Activated T-cell treated with anti-CD3 and anti-CD28 coated beads for 24 hours (primary cell): ENCODE measurements around the gene KRT35.
"Not testable (repeated sequence)": the region's sequence is repeated elsewhere in the genome, so short reads cannot be mapped to it uniquely, and the experiment has no call there.

Experiments
- DNase-seq: peaks from one replicate; pipeline ENCODE4 v3.0.0-alpha.2; 2020; ENCODE audit warnings: low read depth

The KRT35 gene

GRCh38 chr17:41453066-41453465, 27.9 kb downstream of the KRT35 start:
- DNase-seq: no peak

GRCh38 chr17:41452281-41452680, 28.7 kb downstream of the KRT35 start:
- DNase-seq: no peak

- DNase-seq: no peak
These were observed 29.7 kb downstream of the KRT35 start for GRCh38 chr17:41451154-41451728.

- DNase-seq: no peak
These were observed 31.9 kb downstream of the KRT35 start for GRCh38 chr17:41449008-41449407.

GRCh38 chr17:41448506-41448905, 32.4 kb downstream of the KRT35 start:
- DNase-seq: no peak

- DNase-seq: no peak
These were observed 34.1 kb downstream of the KRT35 start for GRCh38 chr17:41446806-41447205.

GRCh38 chr17:41444640-41445039, 36.3 kb downstream of the KRT35 start:
- DNase-seq: no peak

- no peak for DNase-seq
These were observed 36.8 kb downstream of the KRT35 start for GRCh38 chr17:41444186-41444585.

GRCh38 chr17:41442739-41443138, 38.2 kb downstream of the KRT35 start:
- no peak for DNase-seq

- DNase-seq: no peak
These were observed 40.4 kb downstream of the KRT35 start, which contains the start of gene KRT38 for GRCh38 chr17:41440531-41441033. TSS of gene KRT38 (minus strand) at chr17:41440983. CDS start at chr17:41440921, 62 bp downstream.

GRCh38 chr17:41439375-41439774, 41.6 kb downstream of the KRT35 start:
- DNase-seq: no peak

- DNase-seq: no peak
These were observed 43.2 kb downstream of the KRT35 start for GRCh38 chr17:41437769-41438168.

- DNase-seq: no peak
These were observed 43.7 kb downstream of the KRT35 start for GRCh38 chr17:41437254-41437653.

- no peak for DNase-seq
These were observed 46.5 kb downstream of the KRT35 start for GRCh38 chr17:41434415-41434814.

GRCh38 chr17:41434005-41434404, 46.9 kb downstream of the KRT35 start:
- no peak for DNase-seq

GRCh38 chr17:41433586-41433985, 47.4 kb downstream of the KRT35 start:
- no peak for DNase-seq

- DNase-seq: not testable (repeated sequence)
These were observed 50.6 kb downstream of the KRT35 start for GRCh38 chr17:41430376-41430775.

GRCh38 chr17:41429667-41430066, 51.3 kb downstream of the KRT35 start:
- no peak for DNase-seq

GRCh38 chr17:41428591-41429291, 52.2 kb downstream of the KRT35 start:
- DNase-seq: no peak
